Neural progenitor cell (in vitro differentiated cells): Measurements from ENCODE around the gene SIPA1L3. TPM values are rescaled to one million over a fixed set of nuclear protein-coding genes. Genes with fewer than 3 reads are reported as not detected.

ENCODE experiments used
- DNase-seq: peaks from one replicate; pipeline ENCODE4 v3.0.0-alpha.2; 2016; ENCODE audit warnings: low spot score
- H2AFZ ChIP-seq: fragments of 200-600 bp; sonication (generic); replicated peaks from 2 replicates; pipeline ENCODE4 v1.6.1; 2016; ENCODE audit warnings: antibody characterized with exemption
- H3F3A ChIP-seq: fragments of 200-600 bp; sonication (generic); 2 replicates; pipeline ENCODE4 v1.6.1; 2016; ENCODE audit warnings: antibody characterized with exemption, low read depth
- H3K27ac ChIP-seq: fragments of 200-600 bp; sonication (generic); 2 replicates; pipeline ENCODE4 v1.5.1; 2016; ENCODE audit warnings: mild to moderate bottlenecking
- H3K27me3 ChIP-seq: fragments of 200-600 bp; sonication (generic); 2 replicates; pipeline ENCODE4 v1.6.1; 2016; ENCODE audit warnings: mild to moderate bottlenecking, moderate library complexity
- H3K36me3 ChIP-seq: fragments of 200-600 bp; sonication (generic); 2 replicates; pipeline ENCODE4 v1.5.1; 2016
- H3K4me1 ChIP-seq: fragments of 200-600 bp; sonication (generic); 2 replicates; pipeline ENCODE4 v1.6.1; 2016; ENCODE audit warnings: mixed run types
- H3K4me2 ChIP-seq: fragments of 200-600 bp; sonication (generic); 2 replicates; pipeline ENCODE4 v1.6.1; 2016
- H3K4me3 ChIP-seq: fragments of 200-600 bp; sonication (generic); 2 replicates; pipeline ENCODE4 v1.5.1; 2016
- H3K79me2 ChIP-seq: fragments of 200-600 bp; sonication (generic); 2 replicates; pipeline ENCODE4 v1.6.1; 2016; ENCODE audit warnings: low read depth
- H3K9ac ChIP-seq: fragments of 200-600 bp; sonication (generic); 2 replicates; pipeline ENCODE4 v1.6.1; 2016
- H3K9me3 ChIP-seq: fragments of 200-600 bp; sonication (generic); 2 replicates; pipeline ENCODE4 v1.5.1; 2016; ENCODE audit warnings: low read depth
- H4K20me1 ChIP-seq: fragments of 200-600 bp; sonication (generic); 2 replicates; pipeline ENCODE4 v1.6.1; 2016; ENCODE audit warnings: low read depth
- H3K27ac Mint-ChIP-seq: 3 replicates; pipeline ENCODE4 v1.8.0; 2021; ENCODE audit warnings: mixed read lengths
- H3K27me3 Mint-ChIP-seq: 2 replicates; pipeline ENCODE4 v1.8.0; 2022; ENCODE audit warnings: low read depth, mild to moderate bottlenecking, inconsistent platforms, moderate library complexity, mixed read lengths; ENCODE audit not compliant: insufficient read depth
- H3K36me3 Mint-ChIP-seq: 3 replicates; pipeline ENCODE4 v1.8.0; 2021; ENCODE audit warnings: mixed read lengths
- H3K4me1 Mint-ChIP-seq: 3 replicates; pipeline ENCODE4 v1.8.0; 2021; ENCODE audit warnings: mixed read lengths
- H3K4me3 Mint-ChIP-seq: 3 replicates; pipeline ENCODE4 v1.8.0; 2021; ENCODE audit warnings: mild to moderate bottlenecking, moderate library complexity, mixed read lengths
- H3K9me3 Mint-ChIP-seq: 3 replicates; pipeline ENCODE4 v1.8.0; 2020; ENCODE audit warnings: mixed read lengths
- CTCF ChIP-seq: fragments of 200-600 bp; sonication (generic); IDR thresholded peaks from 2 replicates; pipeline ENCODE4 v1.5.1; 2017; ENCODE audit warnings: antibody characterized with exemption, mild to moderate bottlenecking
- EZH2 ChIP-seq: fragments of 200-600 bp; sonication (generic); IDR thresholded peaks from 2 replicates; pipeline ENCODE4 v1.6.1; 2017; ENCODE audit warnings: antibody characterized with exemption, mild to moderate bottlenecking, moderate library complexity
- EZH2phosphoT487 ChIP-seq: fragments of 200-600 bp; sonication (generic); IDR thresholded peaks from 2 replicates; pipeline ENCODE4 v1.6.1; 2017; ENCODE audit warnings: antibody characterized with exemption
- total RNA-seq: library from RNA; depleted of rRNA; stranded (reverse); fragments of >200 nt; gene quantifications from 2 replicates; pipeline ENCODE4 v1.2.3, GENCODE V29; 2015; ENCODE audit warnings: low replicate concordance

The SIPA1L3 gene
- total RNA-seq, 1 donor from 2014 or later = 19.2 TPM

- H3K4me3 ChIP-seq = no peak overlapping the region
- no peaks in the 10 kb centered on the region for H3K9me3 ChIP-seq
- H3K27ac ChIP-seq = no peak overlapping the region
- H3K4me1 ChIP-seq = peaks cover 2% of the 10 kb centered on the region
- H3K4me1 Mint-ChIP-seq = peaks cover 16% of the 10 kb centered on the region
- H2AFZ ChIP-seq = no peak overlapping the region
- H3K27ac Mint-ChIP-seq = no peak overlapping the region
- TF ChIP-seq CTCF (no peak), EZH2phosphoT487 (no peak), EZH2 (no peak)
- H3K79me2 ChIP-seq = no peaks in the 10 kb centered on the region
- no peaks in the 10 kb centered on the region for H4K20me1 ChIP-seq
- no peak overlapping the region for H3K4me2 ChIP-seq
- H3K4me3 Mint-ChIP-seq = no peak overlapping the region
- H3K9me3 Mint-ChIP-seq = no peaks in the 10 kb centered on the region
- no peaks in the 10 kb centered on the region for H3K36me3 Mint-ChIP-seq
- no peak overlapping the region for H3K9ac ChIP-seq
- no peaks in the 10 kb centered on the region for H3K36me3 ChIP-seq
- H3K27me3 Mint-ChIP-seq = peaks cover 4% of the 10 kb centered on the region
- H3K27me3 ChIP-seq = peaks cover 18% of the 10 kb centered on the region
- peaks cover 14% of the 10 kb centered on the region for H3F3A ChIP-seq
- no peak for DNase-seq
These were observed 339.0 kb downstream of the SIPA1L3 start for GRCh38 chr19:38245826-38246498.

GRCh38 chr19:38247126-38247525 lies 340.1 kb downstream of the SIPA1L3 start:
- Histone ChIP-seq H2AFZ (no peak overlapping the region), H3K4me2 (no peak overlapping the region), H4K20me1 (no peaks in the 10 kb centered on the region), H3K4me1 (peaks cover 13% of the 10 kb centered on the region), H3F3A (peaks cover 20% of the 10 kb centered on the region), H3K27me3 (peaks cover 18% of the 10 kb centered on the region), H3K79me2 (no peaks in the 10 kb centered on the region), H3K9ac (no peak overlapping the region), H3K9me3 (no peaks in the 10 kb centered on the region), H3K4me3 (no peak overlapping the region), H3K36me3 (no peaks in the 10 kb centered on the region), H3K27ac (no peak overlapping the region)
- H3K36me3 Mint-ChIP-seq = no peaks in the 10 kb centered on the region
- H3K4me3 Mint-ChIP-seq = no peak overlapping the region
- peaks cover 26% of the 10 kb centered on the region for H3K4me1 Mint-ChIP-seq
- TF ChIP-seq EZH2phosphoT487 (no peak), CTCF (no peak), EZH2 (no peak)
- H3K27ac Mint-ChIP-seq = no peak overlapping the region
- DNase-seq = no peak
- H3K9me3 Mint-ChIP-seq = no peaks in the 10 kb centered on the region
- H3K27me3 Mint-ChIP-seq = peaks cover 5% of the 10 kb centered on the region

- H3F3A ChIP-seq = peaks cover 20% of the 10 kb centered on the region
- H3K9me3 Mint-ChIP-seq = no peaks in the 10 kb centered on the region
- TF ChIP-seq EZH2 = no peak
- TF ChIP-seq EZH2phosphoT487 = no peak
- no peak for TF ChIP-seq CTCF
- no peak for DNase-seq
- no peak overlapping the region for H3K27ac Mint-ChIP-seq
- H3K36me3 ChIP-seq = no peaks in the 10 kb centered on the region
- H3K9me3 ChIP-seq = no peaks in the 10 kb centered on the region
- H3K4me1 ChIP-seq = peaks cover 20% of the 10 kb centered on the region
- H4K20me1 ChIP-seq = no peaks in the 10 kb centered on the region
- H3K27me3 Mint-ChIP-seq = peaks cover 5% of the 10 kb centered on the region
- peak overlapping the region; percentile 10 for H3K4me3 Mint-ChIP-seq
- no peak overlapping the region for H3K4me3 ChIP-seq
- H3K9ac ChIP-seq = no peak overlapping the region
- H3K27ac ChIP-seq = no peak overlapping the region
- peaks cover 32% of the 10 kb centered on the region for H3K4me1 Mint-ChIP-seq
- no peak overlapping the region for H2AFZ ChIP-seq
- no peak overlapping the region for H3K4me2 ChIP-seq
- peaks cover 18% of the 10 kb centered on the region for H3K27me3 ChIP-seq
- no peaks in the 10 kb centered on the region for H3K36me3 Mint-ChIP-seq
- no peaks in the 10 kb centered on the region for H3K79me2 ChIP-seq
These were observed 340.8 kb downstream of the SIPA1L3 start for GRCh38 chr19:38247734-38248268.
